PC-9 (cell line): ENCODE data around the gene MTPN. TPM values are rescaled to one million over a fixed set of nuclear protein-coding genes. Genes with fewer than 3 reads are reported as not detected.

ENCODE experiments used
- BruUV-seq: library from RNA; stranded (reverse); fragments of 400-500 nt; replicated peaks from 2 replicates; lab custom pipeline; 2021; lab: Mats Ljungman, UMichigan
- CTCF ChIA-PET: fragments of 300-600 bp; sonication (Branson Sonifier 250); formaldehyde crosslinking; loops from one replicate; lab custom pipeline; 2022; ENCODE audit warnings: antibody characterized with exemption; lab: Charles Lee
- POLR2A ChIA-PET: fragments of 300-600 bp; sonication (Branson Sonifier 250); formaldehyde crosslinking; loops from one replicate; lab custom pipeline; 2022; ENCODE audit warnings: antibody characterized with exemption; ENCODE audit not compliant: unreplicated experiment; lab: Charles Lee
- DNase-seq, 2 experiments: peaks; one replicate each; pipeline versions ENCODE4 v3.0.0 to v3.0.0-alpha.2; 2015 to 2022; ENCODE audit warnings: mixed read lengths in 1 of 2
- H2AFZ ChIP-seq: fragments of 200-600 bp; sonication (generic); 2 replicates; pipeline ENCODE4 v1.8.1; 2017; ENCODE audit warnings: antibody characterized with exemption
- H3F3A ChIP-seq: fragments of 200-600 bp; sonication (generic); 2 replicates; pipeline ENCODE4 v1.8.1; 2017; ENCODE audit warnings: antibody characterized with exemption, mild to moderate bottlenecking, low read depth; ENCODE audit not compliant: insufficient read depth
- H3K27ac ChIP-seq: fragments of 200-600 bp; sonication (generic); 2 replicates; pipeline ENCODE4 v1.6.1; 2016; ENCODE audit warnings: mixed run types
- H3K27me3 ChIP-seq: fragments of 200-600 bp; sonication (generic); 2 replicates; pipeline ENCODE4 v1.6.1; 2016; ENCODE audit warnings: low read depth, mixed run types; ENCODE audit not compliant: insufficient read depth
- H3K36me3 ChIP-seq: fragments of 200-600 bp; sonication (generic); 2 replicates; pipeline ENCODE4 v1.6.1; 2016; ENCODE audit warnings: low read depth, mixed run types
- H3K4me1 ChIP-seq: fragments of 200-600 bp; sonication (generic); replicated peaks from 2 replicates; pipeline ENCODE4 v1.6.1; 2016; ENCODE audit warnings: mixed run types; ENCODE audit not compliant: insufficient read depth
- H3K4me2 ChIP-seq: fragments of 200-600 bp; sonication (generic); 2 replicates; pipeline ENCODE4 v1.6.1; 2017; ENCODE audit warnings: mixed run types
- H3K4me3 ChIP-seq: fragments of 200-600 bp; sonication (generic); 2 replicates; pipeline ENCODE4 v1.6.1; 2016; ENCODE audit warnings: mixed run types
- H3K79me2 ChIP-seq: fragments of 200-600 bp; sonication (generic); 2 replicates; pipeline ENCODE4 v1.6.1; 2017; ENCODE audit warnings: low read depth, mixed run types
- H3K9me2 ChIP-seq: fragments of 200-600 bp; sonication (generic); 2 replicates; pipeline ENCODE4 v1.8.1; 2017; ENCODE audit warnings: mild to moderate bottlenecking; ENCODE audit not compliant: insufficient read depth
- H3K9me3 ChIP-seq: fragments of 200-600 bp; sonication (generic); 2 replicates; pipeline ENCODE4 v1.8.1; 2016; ENCODE audit warnings: low read depth; ENCODE audit not compliant: insufficient read depth
- H4K20me1 ChIP-seq: fragments of 200-600 bp; sonication (generic); 2 replicates; pipeline ENCODE4 v1.8.1; 2017; ENCODE audit not compliant: insufficient read depth
- EZH2 ChIP-seq: fragments of 200-600 bp; sonication (generic); IDR thresholded peaks from 2 replicates; pipeline ENCODE4 v1.8.0; 2017; ENCODE audit warnings: antibody characterized with exemption, low read depth
- intact Hi-C: fragments of 100-400 bp; cut with micrococcal nuclease; formaldehyde crosslinking; loops from one replicate; pipeline ENCODE4 v1.10.0; 2022; ENCODE audit not compliant: unreplicated experiment
- total RNA-seq: library from RNA; stranded (reverse); gene quantifications from 2 replicates; pipeline ENCODE4 v1.2.3, GENCODE V29; 2021
- TF ChIP-seq, protein P1 (sequence below): fragments of 200-600 bp; sonication (generic); conservative IDR thresholded peaks from 2 replicates; pipeline ENCODE4 v1.6.1; 2017; ENCODE audit warnings: mixed run types, antibody characterized with exemption, mild to moderate bottlenecking, moderate library complexity

The MTPN gene
- total RNA-seq, 1 experiment from 2014 or later = 212 TPM

DNA sequence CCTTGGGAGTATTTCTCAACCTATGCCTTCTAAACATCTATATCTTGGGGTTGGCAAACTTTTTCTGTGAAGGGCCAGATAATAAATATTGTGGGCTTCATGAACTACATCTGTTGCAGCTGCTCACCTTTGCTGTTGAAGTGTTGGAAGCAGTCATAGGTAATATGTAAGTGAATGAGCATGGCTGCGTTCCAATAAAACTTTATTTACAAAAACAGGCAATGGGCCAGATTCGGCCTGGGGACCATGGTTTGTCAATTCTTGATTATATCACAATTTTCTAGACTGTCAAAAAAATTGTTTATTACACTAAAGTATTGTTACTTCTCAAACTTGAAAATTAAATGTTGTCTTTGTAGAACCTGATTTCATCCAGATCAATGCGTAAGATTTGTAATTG is 54.9 kb downstream of the MTPN start:
- intact Hi-C loops = no loop called here
- Histone ChIP-seq H4K20me1 (no peaks in the 10 kb centered on the region), H3K36me3 (0 out of 2 replicates have a peak, but pooled peaks cover 6% of the 10 kb centered on the region), H3K27me3 (no peaks in the 10 kb centered on the region), H3K4me3 (no peak overlapping the region), H3K4me2 (no peak overlapping the region), H3F3A (peaks cover 16% of the 10 kb centered on the region), H3K79me2 (no peaks in the 10 kb centered on the region), H2AFZ (no peak overlapping the region), H3K9me2 (no peaks in the 10 kb centered on the region), H3K4me1 (peaks cover 29% of the 10 kb centered on the region), H3K27ac (no peak overlapping the region), H3K9me3 (no peaks in the 10 kb centered on the region; the same call in 1 of the 2 replicates)
- BruUV-seq = no TSS peak
- DNase-seq = no peak
- CTCF ChIA-PET = interaction anchor here (1.1 kb wide), 1 partner anchor 43 kb away, joined by 3 read pairs; no protein-coding TSS in a partner anchor
- POLR2A ChIA-PET = no interaction called here
- TF ChIP-seq, protein P1, sequence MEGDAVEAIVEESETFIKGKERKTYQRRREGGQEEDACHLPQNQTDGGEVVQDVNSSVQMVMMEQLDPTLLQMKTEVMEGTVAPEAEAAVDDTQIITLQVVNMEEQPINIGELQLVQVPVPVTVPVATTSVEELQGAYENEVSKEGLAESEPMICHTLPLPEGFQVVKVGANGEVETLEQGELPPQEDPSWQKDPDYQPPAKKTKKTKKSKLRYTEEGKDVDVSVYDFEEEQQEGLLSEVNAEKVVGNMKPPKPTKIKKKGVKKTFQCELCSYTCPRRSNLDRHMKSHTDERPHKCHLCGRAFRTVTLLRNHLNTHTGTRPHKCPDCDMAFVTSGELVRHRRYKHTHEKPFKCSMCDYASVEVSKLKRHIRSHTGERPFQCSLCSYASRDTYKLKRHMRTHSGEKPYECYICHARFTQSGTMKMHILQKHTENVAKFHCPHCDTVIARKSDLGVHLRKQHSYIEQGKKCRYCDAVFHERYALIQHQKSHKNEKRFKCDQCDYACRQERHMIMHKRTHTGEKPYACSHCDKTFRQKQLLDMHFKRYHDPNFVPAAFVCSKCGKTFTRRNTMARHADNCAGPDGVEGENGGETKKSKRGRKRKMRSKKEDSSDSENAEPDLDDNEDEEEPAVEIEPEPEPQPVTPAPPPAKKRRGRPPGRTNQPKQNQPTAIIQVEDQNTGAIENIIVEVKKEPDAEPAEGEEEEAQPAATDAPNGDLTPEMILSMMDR = no peak

DNA sequence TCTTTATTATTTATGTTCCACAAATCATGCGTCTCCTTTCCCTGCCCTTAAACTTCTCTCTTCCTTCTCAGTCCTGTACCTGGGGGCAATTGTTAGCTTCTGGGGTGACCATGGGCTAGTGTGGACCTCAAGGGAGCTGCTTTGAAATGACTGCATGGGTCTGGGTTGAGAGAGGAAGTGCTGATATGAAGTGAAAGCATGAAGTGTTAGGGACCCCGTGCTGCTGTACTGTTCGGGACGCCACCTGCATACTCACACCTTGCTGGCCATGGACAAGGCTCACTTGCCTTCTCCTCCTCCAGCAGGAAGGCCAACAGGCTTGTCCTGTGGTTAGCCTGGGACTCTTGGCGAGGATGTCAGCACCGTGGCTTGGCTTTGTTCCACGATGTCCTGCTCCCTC is 56.7 kb downstream of the MTPN start:
- intact Hi-C loops = no loop called here
- no peak overlapping the region for H3K4me2 ChIP-seq
- TF ChIP-seq, protein P1 = no peak
- no peak for TF ChIP-seq EZH2
- no peak overlapping the region for H3K27ac ChIP-seq
- H3F3A ChIP-seq = peaks cover 16% of the 10 kb centered on the region
- H3K36me3 ChIP-seq = no peaks in the 10 kb centered on the region
- no peak overlapping the region for H2AFZ ChIP-seq
- H4K20me1 ChIP-seq = no peaks in the 10 kb centered on the region
- H3K4me1 ChIP-seq = peaks cover 28% of the 10 kb centered on the region
- POLR2A ChIA-PET = no interaction called here
- no peak overlapping the region for H3K4me3 ChIP-seq
- H3K9me2 ChIP-seq = no peaks in the 10 kb centered on the region
- no peak for DNase-seq
- CTCF ChIA-PET = no interaction called here
- no peaks in the 10 kb centered on the region for H3K9me3 ChIP-seq
- H3K27me3 ChIP-seq = no peaks in the 10 kb centered on the region
- BruUV-seq = no TSS peak
- H3K79me2 ChIP-seq = no peaks in the 10 kb centered on the region

DNA sequence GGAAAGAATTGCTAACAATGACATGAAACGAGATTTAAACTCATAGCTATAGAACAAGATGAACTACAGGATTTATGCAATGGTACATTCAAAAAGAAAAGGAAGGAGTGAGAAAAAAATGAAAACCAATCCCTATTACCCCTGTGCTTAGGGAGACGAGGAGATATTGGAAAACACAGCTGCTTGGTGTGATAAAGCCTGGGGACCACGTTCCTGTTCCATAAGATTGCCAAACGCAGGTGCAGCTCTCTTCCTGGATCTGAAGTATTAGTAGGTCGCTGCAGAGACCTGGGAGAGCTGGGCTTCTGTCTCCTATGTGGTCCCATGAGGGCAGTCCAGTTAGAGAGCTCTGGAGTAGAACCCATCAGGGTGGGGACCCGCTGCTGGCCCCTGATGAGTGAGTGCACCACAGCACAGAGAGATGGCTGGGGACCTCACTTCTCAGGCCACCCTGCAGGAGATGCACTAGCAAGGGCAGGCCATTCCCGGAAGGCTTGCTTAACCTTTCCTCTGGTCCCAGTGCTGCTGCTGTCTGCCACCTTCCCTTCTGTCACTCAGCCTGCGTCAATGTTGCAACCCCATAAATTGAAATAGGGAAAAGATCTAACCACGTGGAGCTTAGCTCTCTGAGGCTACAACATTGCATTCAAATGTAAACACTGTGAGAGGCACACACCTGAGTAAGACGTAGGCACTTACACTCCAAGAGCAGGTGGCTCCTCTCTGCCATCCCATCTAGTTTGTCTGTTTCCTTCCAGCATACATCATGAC is 57.9 kb downstream of the MTPN start:
- H3F3A ChIP-seq = peaks cover 8% of the 10 kb centered on the region
- CTCF ChIA-PET = no interaction called here
- no peak overlapping the region for H2AFZ ChIP-seq

More for the DNA sequence above, 57.9 kb downstream of the MTPN start:
- Histone ChIP-seq H3K79me2 (no peaks in the 10 kb centered on the region), H4K20me1 (no peaks in the 10 kb centered on the region), H3K9me3 (no peaks in the 10 kb centered on the region), H3K4me3 (no peak overlapping the region), H3K4me2 (no peak overlapping the region), H3K27me3 (no peaks in the 10 kb centered on the region), H3K27ac (no peak overlapping the region), H3K4me1 (peaks cover 16% of the 10 kb centered on the region), H3K36me3 (no peaks in the 10 kb centered on the region), H3K9me2 (no peaks in the 10 kb centered on the region)
- no peak for TF ChIP-seq EZH2
- TF ChIP-seq, protein P1 = no peak
- no peak for DNase-seq
- intact Hi-C loops = no loop called here
- BruUV-seq = no TSS peak
- POLR2A ChIA-PET = no interaction called here
